Neural crest cell (in vitro differentiated cells): ENCODE data around the gene RPS6KA5. TPM values are rescaled to one million over a fixed set of nuclear protein-coding genes. Genes with fewer than 3 reads are reported as not detected.
A peak's percentile ranks its signal among the peaks of the same experiment; 100 is the strongest.

Experiments used
- DNase-seq: peaks from one replicate; pipeline ENCODE4 v3.0.0; 2021; ENCODE audit warnings: low read depth, mixed read lengths, low spot score
- H3K27ac Mint-ChIP-seq: one replicate; pipeline ENCODE4 v1.8.0; 2021; ENCODE audit warnings: mild to moderate bottlenecking, mixed read lengths; ENCODE audit not compliant: unreplicated experiment
- H3K27me3 Mint-ChIP-seq: 2 replicates; pipeline ENCODE4 v1.8.0; 2021; ENCODE audit warnings: low read depth, mild to moderate bottlenecking, mixed read lengths
- H3K36me3 Mint-ChIP-seq: 2 replicates; pipeline ENCODE4 v1.8.0; 2021; ENCODE audit warnings: low read depth, mild to moderate bottlenecking, mixed read lengths
- H3K4me1 Mint-ChIP-seq: 2 replicates; pipeline ENCODE4 v1.8.0; 2021; ENCODE audit warnings: mixed read lengths
- H3K4me3 Mint-ChIP-seq: one replicate; pipeline ENCODE4 v1.8.0; 2021; ENCODE audit warnings: mild to moderate bottlenecking, mixed read lengths
- H3K9me3 Mint-ChIP-seq: 2 replicates; pipeline ENCODE4 v1.8.0; 2021; ENCODE audit warnings: mixed read lengths
- CTCF ChIP-seq: fragments of 200-600 bp; sonication (generic); conservative IDR thresholded peaks from 2 replicates; pipeline ENCODE4 v1.5.0; 2021; ENCODE audit warnings: antibody characterized with exemption, mild to moderate bottlenecking
- total RNA-seq: library from RNA; stranded (reverse); gene quantifications from 2 replicates; pipeline ENCODE4 v1.2.1, GENCODE V29; 2021

Gene RPS6KA5
- total RNA-seq, 1 donor from 2014 or later, result 2.2 TPM

DNA sequence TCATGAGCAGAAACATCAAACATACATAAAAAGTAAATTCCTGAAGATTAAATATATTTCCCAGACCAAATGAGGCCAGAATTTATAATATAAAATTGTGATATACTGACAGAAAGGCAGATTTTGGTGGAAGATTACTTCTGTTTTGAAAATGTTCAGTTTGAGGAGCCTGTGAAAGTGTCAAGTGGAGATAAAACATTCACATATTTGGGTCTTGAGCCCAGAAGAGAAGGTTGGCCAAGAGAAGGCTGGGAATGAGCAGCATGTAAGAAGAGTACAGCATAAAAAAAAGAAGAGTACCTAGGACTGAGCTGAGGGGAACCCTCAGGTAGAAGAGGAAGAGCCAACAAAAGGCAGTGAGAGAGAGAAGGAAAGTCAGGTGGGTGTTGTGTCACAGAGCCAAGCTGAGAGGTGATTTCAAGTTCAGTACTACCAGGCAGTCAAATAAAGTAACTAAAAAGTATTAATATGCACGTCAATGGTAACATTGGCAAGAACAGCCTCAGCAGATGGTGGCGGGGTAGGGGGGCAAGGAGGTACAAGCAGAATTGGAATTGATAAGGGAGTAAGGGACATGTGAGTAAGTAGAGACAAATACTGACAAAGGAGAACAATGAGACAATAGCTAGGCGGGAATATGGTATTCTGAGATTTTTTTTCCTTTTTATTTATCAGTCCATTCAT, 123.5 kb downstream of the RPS6KA5 start:
- Mint-ChIP-seq H3K27ac (no peak overlapping the region), H3K36me3 (peaks cover 26% of the 10 kb centered on the region)
- DNase-seq, result no peak

GRCh38 chr14:90924621-90925340, 135.7 kb downstream of the RPS6KA5 start:
- H3K4me1 Mint-ChIP-seq, result no peaks in the 10 kb centered on the region
- TF ChIP-seq CTCF, result no peak
- H3K4me3 Mint-ChIP-seq, result no peak overlapping the region
- no peak overlapping the region for H3K27ac Mint-ChIP-seq
- H3K36me3 Mint-ChIP-seq, result no peaks in the 10 kb centered on the region
- H3K9me3 Mint-ChIP-seq, result no peaks in the 10 kb centered on the region
- no peaks in the 10 kb centered on the region for H3K27me3 Mint-ChIP-seq
- no peak for DNase-seq

More for the DNA sequence above, 123.5 kb downstream of the RPS6KA5 start:
- no peaks in the 10 kb centered on the region for H3K4me1 Mint-ChIP-seq
- H3K4me3 Mint-ChIP-seq, result no peak overlapping the region
- no peaks in the 10 kb centered on the region for H3K27me3 Mint-ChIP-seq
- TF ChIP-seq CTCF, result no peak
- peaks cover 24% of the 10 kb centered on the region for H3K9me3 Mint-ChIP-seq

DNA sequence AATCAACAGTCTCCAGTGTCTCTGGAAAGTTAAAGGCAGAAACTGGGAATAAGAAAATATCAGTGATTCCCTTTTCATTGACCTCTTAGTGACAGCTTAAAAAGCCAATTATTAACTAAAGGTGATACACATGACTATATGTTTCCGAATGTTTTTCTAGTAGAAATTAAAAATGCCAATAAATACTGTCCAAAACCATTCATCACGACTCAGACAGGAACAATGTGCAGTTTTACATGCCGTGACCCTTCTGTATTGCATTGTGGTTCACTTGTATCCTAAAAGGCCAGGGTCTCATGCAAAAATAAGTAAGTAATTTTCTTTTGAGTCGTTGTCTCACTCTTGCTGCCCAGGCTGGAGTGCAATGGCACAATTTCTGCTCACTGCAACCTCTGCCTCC, 138.3 kb downstream of the RPS6KA5 start:
- peaks cover 4% of the 10 kb centered on the region for H3K36me3 Mint-ChIP-seq
- no peaks in the 10 kb centered on the region for H3K4me1 Mint-ChIP-seq
- no peak overlapping the region for H3K27ac Mint-ChIP-seq
- no peaks in the 10 kb centered on the region for H3K9me3 Mint-ChIP-seq
- H3K4me3 Mint-ChIP-seq, result no peak overlapping the region
- DNase-seq, result no peak
- no peak for TF ChIP-seq CTCF
- no peaks in the 10 kb centered on the region for H3K27me3 Mint-ChIP-seq

DNA sequence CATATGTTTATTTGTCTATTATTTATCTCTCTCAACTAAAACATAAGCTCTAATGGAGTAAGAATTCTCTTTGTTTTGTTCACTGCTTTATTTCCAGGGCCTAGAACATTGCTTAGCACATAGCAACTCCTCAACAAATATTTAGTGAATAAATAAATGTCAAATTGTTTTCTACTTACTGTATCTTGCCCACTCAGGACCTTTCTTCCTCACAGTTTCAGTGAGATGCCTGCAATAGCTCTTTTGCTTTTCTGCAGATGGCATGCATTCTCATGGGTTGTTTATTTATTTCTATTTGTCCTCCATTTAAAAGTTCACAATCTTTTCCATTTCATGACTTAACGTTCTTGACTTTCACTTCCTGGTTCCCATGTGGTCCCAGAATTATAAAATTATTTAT, 149.3 kb downstream of the RPS6KA5 start:
- Mint-ChIP-seq H3K4me1 (no peaks in the 10 kb centered on the region), H3K9me3 (no peaks in the 10 kb centered on the region), H3K27ac (peak overlapping the region; percentile 7), H3K36me3 (no peaks in the 10 kb centered on the region), H3K27me3 (no peaks in the 10 kb centered on the region), H3K4me3 (no peak overlapping the region)
- TF ChIP-seq CTCF, result no peak
- DNase-seq, result no peak

DNA sequence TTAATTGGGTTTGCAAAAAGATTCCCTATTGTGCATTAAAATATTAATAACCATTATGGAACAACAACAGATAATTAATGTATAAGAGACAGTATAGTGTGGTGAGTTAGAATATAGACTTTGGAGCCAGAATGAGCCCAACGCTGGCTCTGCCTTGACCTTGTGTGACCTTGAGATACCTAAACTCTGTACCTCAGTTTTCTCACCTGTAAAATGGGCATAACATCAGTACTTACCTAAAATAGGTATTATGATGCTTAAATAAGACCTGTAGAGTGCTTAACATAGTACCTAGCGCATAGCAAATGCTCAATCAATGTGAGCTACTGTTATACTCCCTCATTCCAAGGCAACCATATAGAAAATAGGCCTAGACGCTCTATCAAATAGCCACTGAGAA, 153.3 kb downstream of the RPS6KA5 start:
- Mint-ChIP-seq H3K4me3 (no peak overlapping the region), H3K27ac (no peak overlapping the region), H3K36me3 (no peaks in the 10 kb centered on the region), H3K9me3 (no peaks in the 10 kb centered on the region), H3K4me1 (no peaks in the 10 kb centered on the region), H3K27me3 (no peaks in the 10 kb centered on the region)
- no peak for DNase-seq
- no peak for TF ChIP-seq CTCF
